HG02840 (cell line): Measurements from ENCODE around the gene NR6A1.

Experiments used
- ATAC-seq: cut with Tn5 transposase; IDR thresholded peaks from one replicate; pipeline ENCODE4 v1.9.1; 2021; ENCODE audit warnings: mild to moderate bottlenecking, moderate library complexity, moderate number of reproducible peaks; ENCODE audit not compliant: unreplicated experiment, low FRiP score

Gene NR6A1

GRCh38 chr9:124482431-124483031 lies 288.6 kb downstream of the NR6A1 start:
- ATAC-seq, result no peak

GRCh38 chr9:124481115-124481514 lies 290.0 kb downstream of the NR6A1 start:
- ATAC-seq, result no peak

GRCh38 chr9:124480621-124480981 lies 290.5 kb downstream of the NR6A1 start:
- no peak for ATAC-seq

- ATAC-seq, result no peak
These were observed 291.0 kb downstream of the NR6A1 start for GRCh38 chr9:124479947-124480620.

GRCh38 chr9:124479371-124479770 lies 291.7 kb downstream of the NR6A1 start:
- ATAC-seq, result no peak

- no peak for ATAC-seq
These were observed 292.8 kb downstream of the NR6A1 start for GRCh38 chr9:124478354-124478753.

- ATAC-seq, result no peak
These were observed 293.3 kb downstream of the NR6A1 start for GRCh38 chr9:124477648-124478285.

- ATAC-seq, result no peak
These were observed 293.9 kb downstream of the NR6A1 start for GRCh38 chr9:124477211-124477647.

GRCh38 chr9:124475868-124476690 lies 295.0 kb downstream of the NR6A1 start:
- ATAC-seq, result no peak

- ATAC-seq, result no peak
These were observed 295.8 kb downstream of the NR6A1 start for GRCh38 chr9:124475158-124475867.

- ATAC-seq, result no peak
These were observed 297.0 kb downstream of the NR6A1 start for GRCh38 chr9:124474151-124474550.

GRCh38 chr9:124473310-124473709 lies 297.8 kb downstream of the NR6A1 start:
- ATAC-seq, result no peak

GRCh38 chr9:124472770-124473169 lies 298.3 kb downstream of the NR6A1 start:
- no peak for ATAC-seq

GRCh38 chr9:124471761-124472160 lies 299.4 kb downstream of the NR6A1 start:
- ATAC-seq, result no peak

GRCh38 chr9:124470726-124471125 lies 300.4 kb downstream of the NR6A1 start:
- ATAC-seq, result no peak

GRCh38 chr9:124470306-124470705 lies 300.8 kb downstream of the NR6A1 start:
- no peak for ATAC-seq

- ATAC-seq, result no peak
These were observed 301.9 kb downstream of the NR6A1 start for GRCh38 chr9:124469011-124469832.

- ATAC-seq, result no peak
These were observed 302.9 kb downstream of the NR6A1 start for GRCh38 chr9:124468061-124468740.
